ENCODE measurements around the gene VN1R4. TPM values are rescaled to one million over a fixed set of nuclear protein-coding genes. Genes with fewer than 3 reads are reported as not detected.
"Not testable (repeated sequence)": the region's sequence is repeated elsewhere in the genome, so short reads cannot be mapped to it uniquely, and the experiment has no call there.

VN1R4 gene, protein sequence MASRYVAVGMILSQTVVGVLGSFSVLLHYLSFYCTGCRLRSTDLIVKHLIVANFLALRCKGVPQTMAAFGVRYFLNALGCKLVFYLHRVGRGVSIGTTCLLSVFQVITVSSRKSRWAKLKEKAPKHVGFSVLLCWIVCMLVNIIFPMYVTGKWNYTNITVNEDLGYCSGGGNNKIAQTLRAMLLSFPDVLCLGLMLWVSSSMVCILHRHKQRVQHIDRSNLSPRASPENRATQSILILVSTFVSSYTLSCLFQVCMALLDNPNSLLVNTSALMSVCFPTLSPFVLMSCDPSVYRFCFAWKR
- not detected for polyA plus RNA-seq (2013)

DNA sequence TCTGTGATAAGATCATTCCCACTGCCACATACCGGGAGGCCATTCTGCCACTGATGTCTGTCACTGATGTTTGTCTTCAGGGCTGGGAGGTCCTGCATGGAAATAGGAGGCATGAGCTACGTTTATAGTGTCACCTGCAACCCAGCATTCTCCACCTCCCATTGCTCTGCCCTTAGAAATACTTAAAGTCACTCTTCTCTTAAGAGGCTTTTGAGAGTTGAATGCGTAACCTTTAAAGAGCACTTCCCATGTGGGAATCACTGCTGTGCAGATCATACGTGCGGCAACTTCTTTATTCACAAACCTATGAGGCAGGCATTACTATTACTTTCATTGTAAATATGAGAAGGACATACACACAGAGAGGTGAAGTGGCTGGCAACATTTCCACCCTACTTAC lies at the start of gene VN1R4:
Gene VN1R4 (minus strand): TSS at position 101 of the 400 bp plus-strand sequence. CDS start 58 bp downstream, at position 43.
- H3K36me3 ChIP-seq (ENCODE audit: control insufficient read depth in 4 of 4, insufficient read depth in 4 of 4, low read length in 3 of 4); H3K27me3 ChIP-seq (replicated peaks in 2 of 5; ENCODE audit: control insufficient read depth in 4 of 5, insufficient read depth in 5 of 5, low read length in 4 of 5); POLR2A ChIA-PET; H3K4me1 ChIP-seq (ENCODE audit: control extremely low read depth in 1 of 4, control insufficient read depth in 4 of 4, insufficient read depth in 4 of 4, low read length in 3 of 4); H3K27ac ChIP-seq (ENCODE audit: insufficient read depth in 1 of 2, low read depth in 1 of 2, low read length in 2 of 2, poor library complexity in 1 of 2, severe bottlenecking in 2 of 2); DNase-seq; CTCF ChIA-PET; H3K4me3 ChIP-seq (ENCODE audit: control insufficient read depth in 1 of 7, extremely low read depth in 1 of 7, insufficient read depth in 4 of 7, low read depth in 2 of 7, low read length in 6 of 7): not testable (repeated sequence)
- H3K9me3 ChIP-seq (ENCODE audit: control extremely low read depth in 1 of 5, control insufficient read depth in 4 of 5, insufficient read depth in 2 of 5, low read depth in 1 of 5, low read length in 4 of 5), result peaks cover 1 to 18% (median 5%) of the 10 kb centered on the region in 5 experiments
- no CpG with 5 or more reads among the region's 5 CpGs for WGBS (ENCODE audit: insufficient coverage)

DNA sequence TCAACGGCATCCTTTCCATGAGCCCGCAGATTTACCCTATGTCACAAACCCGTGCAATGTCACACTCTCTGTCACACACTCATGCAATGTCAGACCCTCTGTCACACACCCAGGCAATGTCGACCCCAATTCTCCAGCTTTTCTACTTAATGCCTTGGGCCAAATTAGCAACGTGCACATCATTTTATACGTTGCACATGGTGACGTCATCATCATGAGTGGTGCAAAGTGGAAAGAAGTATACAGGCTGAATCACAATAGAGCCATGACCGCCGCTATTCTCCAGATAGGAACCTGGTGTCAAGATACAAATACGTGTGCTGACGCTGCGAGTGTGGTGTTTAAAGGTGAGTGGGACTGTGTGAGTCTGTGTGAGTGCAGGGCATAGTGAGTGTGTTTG lies 44.4 kb upstream of the VN1R4 start:
- Histone ChIP-seq H3K4me3 (ENCODE audit: control insufficient read depth in 1 of 7, extremely low read depth in 1 of 7, insufficient read depth in 4 of 7, low read depth in 2 of 7, low read length in 6 of 7) (no peak overlapping the region), H3K4me1 (ENCODE audit: control extremely low read depth in 1 of 4, control insufficient read depth in 4 of 4, insufficient read depth in 4 of 4, low read length in 3 of 4) (peaks cover 0 to 10% (median 6%) of the 10 kb centered on the region in 4 experiments), H3K27me3 (replicated peaks in 2 of 5; ENCODE audit: control insufficient read depth in 4 of 5, insufficient read depth in 5 of 5, low read length in 4 of 5) (peaks cover 0 to 30% (median 2%) of the 10 kb centered on the region in 5 experiments), H3K36me3 (ENCODE audit: control insufficient read depth in 4 of 4, insufficient read depth in 4 of 4, low read length in 3 of 4) (no peaks in the 10 kb centered on the region), H3K9me3 (ENCODE audit: control extremely low read depth in 1 of 5, control insufficient read depth in 4 of 5, insufficient read depth in 2 of 5, low read depth in 1 of 5, low read length in 4 of 5) (peaks cover 0 to 16% (median under 1%) of the 10 kb centered on the region in 5 experiments), H3K27ac (ENCODE audit: insufficient read depth in 1 of 2, low read depth in 1 of 2, low read length in 2 of 2, poor library complexity in 1 of 2, severe bottlenecking in 2 of 2) (no peak overlapping the region)
- DNase-seq, result no peak
- POLR2A ChIA-PET, result no interaction called here
- CTCF ChIA-PET, result no interaction called here
- WGBS (ENCODE audit: insufficient coverage), result 78% methylated on average over 12 of the region's 12 CpGs

DNA sequence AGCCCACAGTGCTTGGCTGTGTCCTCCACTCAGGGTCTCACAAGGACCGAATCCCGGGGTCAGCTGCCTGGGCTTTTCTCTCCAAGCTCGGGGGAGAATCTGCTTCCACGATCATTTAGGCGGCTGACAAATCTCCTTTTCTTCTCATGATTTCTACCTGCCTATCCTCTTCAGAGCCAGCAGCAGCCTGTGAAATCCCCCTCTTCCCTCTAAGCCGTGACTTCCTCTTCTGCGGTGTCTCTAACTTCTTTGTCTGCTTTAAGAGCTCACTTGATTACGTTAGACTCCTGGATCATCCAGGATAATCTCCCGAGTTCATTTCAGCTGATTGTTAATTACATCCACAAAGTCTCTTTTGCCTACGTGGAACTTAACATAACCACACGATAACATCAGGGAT lies 43.5 kb upstream of the VN1R4 start:
- Histone ChIP-seq H3K9me3 (ENCODE audit: control extremely low read depth in 1 of 5, control insufficient read depth in 4 of 5, insufficient read depth in 2 of 5, low read depth in 1 of 5, low read length in 4 of 5) (peaks cover 0 to 18% (median 2%) of the 10 kb centered on the region in 5 experiments), H3K4me1 (ENCODE audit: control extremely low read depth in 1 of 4, control insufficient read depth in 4 of 4, insufficient read depth in 4 of 4, low read length in 3 of 4) (peaks cover 0 to 10% (median 6%) of the 10 kb centered on the region in 4 experiments), H3K27me3 (replicated peaks in 2 of 5; ENCODE audit: control insufficient read depth in 4 of 5, insufficient read depth in 5 of 5, low read length in 4 of 5) (peaks cover 0 to 35% (median 2%) of the 10 kb centered on the region in 5 experiments), H3K4me3 (ENCODE audit: control insufficient read depth in 1 of 7, extremely low read depth in 1 of 7, insufficient read depth in 4 of 7, low read depth in 2 of 7, low read length in 6 of 7) (no peak overlapping the region), H3K36me3 (ENCODE audit: control insufficient read depth in 4 of 4, insufficient read depth in 4 of 4, low read length in 3 of 4) (no peaks in the 10 kb centered on the region), H3K27ac (ENCODE audit: insufficient read depth in 1 of 2, low read depth in 1 of 2, low read length in 2 of 2, poor library complexity in 1 of 2, severe bottlenecking in 2 of 2) (no peak overlapping the region)
- ChIA-PET CTCF (no interaction called here), POLR2A (no interaction called here)
- WGBS (ENCODE audit: insufficient coverage), result 32% methylated on average over 9 of the region's 11 CpGs
- peak in 2 of 3 donors; percentile 52 to 56 for DNase-seq

DNA sequence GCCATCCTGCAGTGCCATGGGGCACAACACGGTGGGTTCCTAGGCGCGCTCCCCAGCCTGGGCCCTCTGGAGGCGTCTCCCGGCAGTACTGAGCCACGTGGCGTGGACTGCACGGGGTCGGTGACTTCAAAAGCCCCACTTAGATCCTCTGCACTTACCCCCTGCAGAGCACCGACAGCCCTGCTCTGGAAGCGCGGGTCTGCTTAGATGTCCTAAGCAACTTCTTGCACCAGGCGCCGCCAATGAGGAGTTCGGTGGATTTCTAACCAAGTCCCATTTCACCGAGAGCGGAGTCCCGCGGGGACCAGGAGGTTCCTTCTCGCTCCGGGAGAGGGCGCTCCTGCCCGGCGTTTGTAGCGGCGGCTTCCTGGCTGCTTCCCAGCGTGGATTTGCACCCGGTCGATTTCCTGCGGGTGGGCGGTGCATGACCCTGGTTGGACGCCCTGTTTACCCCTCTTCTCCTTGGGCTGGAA lies 40.9 kb upstream of the VN1R4 start:
- H3K27ac ChIP-seq (ENCODE audit: insufficient read depth in 1 of 2, low read depth in 1 of 2, low read length in 2 of 2, poor library complexity in 1 of 2, severe bottlenecking in 2 of 2), result no peak overlapping the region
- WGBS (ENCODE audit: insufficient coverage), result 5% methylated on average over 31 of the region's 32 CpGs
- H3K9me3 ChIP-seq (ENCODE audit: control extremely low read depth in 1 of 5, control insufficient read depth in 4 of 5, insufficient read depth in 2 of 5, low read depth in 1 of 5, low read length in 4 of 5), result peaks cover 0 to 21% (median 2%) of the 10 kb centered on the region in 5 experiments
- H3K4me3 ChIP-seq (ENCODE audit: control insufficient read depth in 1 of 7, extremely low read depth in 1 of 7, insufficient read depth in 4 of 7, low read depth in 2 of 7, low read length in 6 of 7), result peak overlapping the region in 4 of 7 experiments; percentile 23 to 63 (median 51)
- CTCF ChIA-PET, result interaction anchor here (1.8 kb wide), 1 partner anchor 11 kb away, joined by 4 read pairs; no protein-coding TSS in a partner anchor
- peaks cover 0 to 10% (median 6%) of the 10 kb centered on the region in 4 experiments for H3K4me1 ChIP-seq (ENCODE audit: control extremely low read depth in 1 of 4, control insufficient read depth in 4 of 4, insufficient read depth in 4 of 4, low read length in 3 of 4)
- H3K27me3 ChIP-seq (replicated peaks in 2 of 5; ENCODE audit: control insufficient read depth in 4 of 5, insufficient read depth in 5 of 5, low read length in 4 of 5), result peaks cover 0 to 38% (median 2%) of the 10 kb centered on the region in 5 experiments
- H3K36me3 ChIP-seq (ENCODE audit: control insufficient read depth in 4 of 4, insufficient read depth in 4 of 4, low read length in 3 of 4), result no peaks in the 10 kb centered on the region
- POLR2A ChIA-PET, result no interaction called here
- DNase-seq, result peak; percentile 62 to 78 (median 72)

DNA sequence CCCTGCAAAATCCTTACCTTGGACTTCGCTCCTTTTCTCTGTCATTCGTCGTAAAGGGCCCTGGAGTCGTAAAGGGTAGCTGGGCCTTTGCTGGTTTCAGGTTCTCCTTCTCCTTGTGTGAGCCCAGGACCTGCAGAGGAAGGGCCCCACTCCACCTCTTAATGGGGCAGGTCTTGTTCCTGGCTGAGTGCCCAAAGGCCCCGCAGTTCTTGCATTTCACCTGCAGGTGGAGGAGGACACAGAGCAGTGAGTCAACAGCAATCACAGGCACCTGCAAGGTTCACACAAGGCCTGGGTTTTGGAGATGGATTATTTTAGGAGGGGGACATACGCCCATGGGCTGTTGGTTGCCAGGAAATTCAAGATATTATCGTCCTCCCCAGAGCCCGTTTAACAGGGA lies 33.8 kb upstream of the VN1R4 start:
- H3K36me3 ChIP-seq (ENCODE audit: control insufficient read depth in 4 of 4, insufficient read depth in 4 of 4, low read length in 3 of 4); H3K27me3 ChIP-seq (replicated peaks in 2 of 5; ENCODE audit: control insufficient read depth in 4 of 5, insufficient read depth in 5 of 5, low read length in 4 of 5); H3K4me3 ChIP-seq (ENCODE audit: control insufficient read depth in 1 of 7, extremely low read depth in 1 of 7, insufficient read depth in 4 of 7, low read depth in 2 of 7, low read length in 6 of 7); POLR2A ChIA-PET; H3K27ac ChIP-seq (ENCODE audit: insufficient read depth in 1 of 2, low read depth in 1 of 2, low read length in 2 of 2, poor library complexity in 1 of 2, severe bottlenecking in 2 of 2); H3K4me1 ChIP-seq (ENCODE audit: control extremely low read depth in 1 of 4, control insufficient read depth in 4 of 4, insufficient read depth in 4 of 4, low read length in 3 of 4); H3K9me3 ChIP-seq (ENCODE audit: control extremely low read depth in 1 of 5, control insufficient read depth in 4 of 5, insufficient read depth in 2 of 5, low read depth in 1 of 5, low read length in 4 of 5); CTCF ChIA-PET: not testable (repeated sequence)
- WGBS (ENCODE audit: insufficient coverage), result no CpG with 5 or more reads among the region's 8 CpGs
- peak in 1 of 3 donors; percentile 5 for DNase-seq

DNA sequence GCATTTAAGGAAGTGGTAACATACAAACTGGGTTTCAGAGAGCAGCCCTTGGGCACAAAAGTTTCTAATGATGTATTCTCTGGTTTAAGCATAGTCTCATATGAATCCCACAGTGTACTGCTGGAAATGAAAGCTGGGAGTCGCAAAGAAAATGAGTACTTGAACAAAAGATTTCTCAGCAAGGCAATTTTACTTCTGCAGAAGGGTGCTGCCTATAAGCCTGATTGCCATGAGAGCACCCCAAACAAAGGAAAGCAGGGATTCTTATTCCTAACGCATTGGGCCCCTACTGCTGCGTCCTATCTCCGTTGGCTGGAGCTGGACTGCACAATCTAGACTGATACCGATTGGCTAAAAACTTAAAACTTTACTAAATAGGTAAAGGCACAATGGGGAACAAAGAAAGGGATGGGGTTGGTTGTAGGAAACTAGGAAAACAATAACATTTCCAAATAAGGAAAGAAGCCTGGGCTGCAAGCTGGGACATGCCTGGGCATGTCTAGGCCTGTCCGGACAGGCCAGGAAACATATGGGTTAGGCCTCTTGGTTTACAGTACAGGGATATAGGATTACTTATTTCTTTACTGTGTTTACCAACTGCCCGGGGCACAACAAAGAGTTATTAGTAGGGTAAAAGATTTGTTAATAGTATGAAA lies 27.4 kb upstream of the VN1R4 start:
- DNase-seq, result no peak
- ChIA-PET POLR2A (no interaction called here), CTCF (no interaction called here)
- H3K4me3 ChIP-seq (ENCODE audit: control insufficient read depth in 1 of 7, extremely low read depth in 1 of 7, insufficient read depth in 4 of 7, low read depth in 2 of 7, low read length in 6 of 7), result no peak overlapping the region
- no peaks in the 10 kb centered on the region for H3K27me3 ChIP-seq (replicated peaks in 2 of 5; ENCODE audit: control insufficient read depth in 4 of 5, insufficient read depth in 5 of 5, low read length in 4 of 5)
- no peak overlapping the region for H3K27ac ChIP-seq (ENCODE audit: insufficient read depth in 1 of 2, low read depth in 1 of 2, low read length in 2 of 2, poor library complexity in 1 of 2, severe bottlenecking in 2 of 2)
- WGBS (ENCODE audit: insufficient coverage), result 100% methylated on average over 3 of the region's 7 CpGs
- peaks cover 11 to 46% (median 20%) of the 10 kb centered on the region in 5 experiments for H3K9me3 ChIP-seq (ENCODE audit: control extremely low read depth in 1 of 5, control insufficient read depth in 4 of 5, insufficient read depth in 2 of 5, low read depth in 1 of 5, low read length in 4 of 5)
- no peaks in the 10 kb centered on the region for H3K36me3 ChIP-seq (ENCODE audit: control insufficient read depth in 4 of 4, insufficient read depth in 4 of 4, low read length in 3 of 4)
- H3K4me1 ChIP-seq (ENCODE audit: control extremely low read depth in 1 of 4, control insufficient read depth in 4 of 4, insufficient read depth in 4 of 4, low read length in 3 of 4), result no peaks in the 10 kb centered on the region
